GM10248 (cell line): ENCODE measurements around the gene MAPT.

ENCODE experiments used
- CTCF ChIA-PET: fragments of 300-600 bp; sonication (Branson Sonifier 250); formaldehyde crosslinking; extraction: SDS; loops from one replicate; lab custom pipeline; 2021; ENCODE audit warnings: antibody characterized with exemption; lab: Yijun Ruan, JAX
- POLR2A ChIA-PET: fragments of 350-650 bp; sonication (Branson Sonifier 250); formaldehyde crosslinking; extraction: SDS; loops from one replicate; lab custom pipeline; 2020; ENCODE audit warnings: antibody characterized with exemption; lab: Yijun Ruan, JAX
- DNase-seq: peaks from one replicate; pipeline ENCODE4 v3.0.0; 2012; ENCODE audit errors: extremely low spot score
- CTCF ChIP-seq: IDR thresholded peaks from 2 replicates; pipeline ENCODE4 v1.5.1; 2012; ENCODE audit warnings: mild to moderate bottlenecking, low read depth; ENCODE audit errors: extremely low read depth, missing control alignments, control extremely low read depth

MAPT gene

GRCh38 chr17:46063241-46063640 is 168.9 kb downstream of the MAPT start:
- CTCF ChIA-PET, result interaction anchor here (1.3 to 2.1 kb wide), 3 partner anchors 19 to 61 kb away, joined by 3 to 7 read pairs (median 6); no protein-coding TSS in a partner anchor
- POLR2A ChIA-PET, result no interaction called here
- DNase-seq, result no peak
- TF ChIP-seq CTCF, result no peak

GRCh38 chr17:46064460-46064859 is 170.1 kb downstream of the MAPT start:
- DNase-seq, result no peak
- POLR2A ChIA-PET, result no interaction called here
- CTCF ChIA-PET, result no interaction called here
- no peak for TF ChIP-seq CTCF

- DNase-seq, result no peak
- CTCF ChIA-PET, result interaction anchor here (1.0 to 2.0 kb wide), 3 partner anchors 10 to 19 kb away, joined by 4 to 8 read pairs (median 4); no protein-coding TSS in a partner anchor
- POLR2A ChIA-PET, result no interaction called here
- no peak for TF ChIP-seq CTCF
Measured at GRCh38 chr17:46071796-46072195, 177.4 kb downstream of the MAPT start.

- no peak for DNase-seq
- no peak for TF ChIP-seq CTCF
- CTCF ChIA-PET, result interaction anchor here (1.0 kb wide), 1 partner anchor 15 kb away, joined by 4 read pairs; no protein-coding TSS in a partner anchor
- POLR2A ChIA-PET, result no interaction called here
Measured at GRCh38 chr17:46072998-46073397, 178.6 kb downstream of the MAPT start.

- no peak for DNase-seq
- POLR2A ChIA-PET, result no interaction called here
- TF ChIP-seq CTCF, result no peak
- CTCF ChIA-PET, result no interaction called here
Measured at GRCh38 chr17:46074540-46074939, 180.2 kb downstream of the MAPT start.
